ENCODE measurements around the gene TSPAN18.

TSPAN18 gene

DNA sequence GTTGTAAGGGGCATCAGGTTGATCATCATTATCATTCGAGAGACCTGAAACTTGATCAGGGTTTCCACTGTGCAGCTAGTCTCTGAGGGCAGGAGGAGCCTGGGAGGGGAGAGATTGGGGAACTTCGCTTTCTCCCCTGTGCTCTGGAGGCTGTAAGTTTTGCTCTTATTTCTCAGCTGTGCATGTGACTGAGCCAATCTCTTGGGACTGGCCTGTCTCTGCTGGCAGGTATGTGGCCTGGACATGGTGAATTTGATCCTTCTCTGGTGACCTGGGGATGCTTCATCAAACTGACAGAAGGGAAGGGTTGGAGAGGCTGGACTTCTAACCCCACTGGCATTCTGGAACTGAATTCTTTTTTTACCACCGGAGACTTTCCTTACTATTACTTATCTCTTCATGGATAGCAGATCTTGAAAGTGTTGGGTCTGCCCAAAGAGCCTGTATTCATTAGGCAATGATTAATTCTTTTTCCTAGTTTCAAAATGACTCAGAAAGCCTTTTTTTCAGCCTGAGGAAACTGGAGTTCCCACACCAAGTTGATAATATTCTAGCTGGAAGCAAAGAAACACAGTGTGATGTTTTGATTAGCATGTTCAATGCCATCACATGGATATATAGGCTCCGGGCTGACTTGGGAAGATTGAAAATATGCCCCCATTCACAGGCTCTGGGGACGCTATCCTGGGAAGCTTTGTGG, 36.5 kb downstream of the TSPAN18 start:
- no peak for DNase-seq

DNA sequence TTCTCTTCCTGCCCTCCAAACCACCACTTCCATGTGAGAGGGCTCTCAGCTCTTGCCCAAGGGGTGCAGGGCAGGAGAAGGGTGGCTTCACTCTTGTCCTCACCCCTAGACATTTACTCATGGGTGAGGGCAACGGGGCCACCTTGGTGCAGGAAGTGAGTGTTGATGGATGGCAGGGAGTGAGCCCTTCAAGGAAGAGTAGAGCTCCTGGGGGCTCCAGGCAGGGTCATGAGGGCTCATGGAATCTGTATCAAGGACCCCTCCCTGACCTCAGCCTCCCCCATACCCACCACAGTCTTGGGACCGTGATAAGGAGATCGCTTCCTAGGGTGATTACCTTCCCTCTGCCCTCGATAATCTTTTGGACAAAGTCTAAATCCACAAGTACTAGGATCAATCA, 37.8 kb downstream of the TSPAN18 start:
- no peak for DNase-seq

DNA sequence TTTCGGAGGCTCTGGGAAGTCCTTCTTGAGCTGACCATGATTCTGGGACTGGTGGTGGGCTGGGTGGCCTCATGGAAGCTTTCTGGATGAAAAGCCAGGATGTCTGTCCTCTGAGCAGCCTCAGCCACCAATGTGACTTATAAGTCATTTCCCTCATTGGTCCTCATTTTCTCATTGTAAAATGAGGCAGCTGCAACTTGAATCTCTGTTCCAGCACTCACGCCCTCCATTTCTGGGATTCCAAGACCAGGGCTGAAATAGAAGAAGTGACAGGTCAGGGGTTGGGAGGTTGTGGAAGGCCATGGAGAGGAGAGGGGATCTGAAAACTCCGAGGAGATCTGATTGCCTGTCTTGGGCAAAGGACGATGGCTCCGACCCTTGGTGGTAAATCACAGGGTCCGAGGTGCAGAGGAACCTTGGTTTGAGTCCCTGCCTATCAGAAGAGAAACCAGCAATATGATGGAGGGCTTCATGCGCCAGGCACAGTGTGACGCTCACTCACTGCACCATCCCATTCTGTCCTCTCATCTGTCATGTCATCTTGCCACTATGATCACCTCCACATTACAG, 38.3 kb downstream of the TSPAN18 start:
- no peak for DNase-seq

DNA sequence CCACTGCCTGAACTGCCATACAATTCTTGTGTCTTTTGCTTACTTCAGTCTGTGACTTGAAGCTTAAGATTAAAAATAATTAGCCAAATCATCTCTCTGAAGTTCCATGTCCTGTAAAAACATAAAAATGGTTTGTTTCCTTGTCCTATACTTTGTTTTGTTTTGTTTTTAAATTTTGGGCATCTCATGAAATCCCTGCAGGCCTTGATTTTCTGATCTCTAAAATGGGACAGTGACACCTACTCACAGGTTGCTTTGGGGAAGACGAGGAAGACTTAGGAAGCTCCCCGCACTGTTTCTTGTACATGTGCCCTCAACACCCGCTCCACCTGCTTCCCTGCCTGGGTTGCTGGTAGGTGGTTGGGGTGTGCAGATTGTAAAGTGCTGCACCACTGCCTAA, 38.9 kb downstream of the TSPAN18 start:
- no peak for DNase-seq

DNA sequence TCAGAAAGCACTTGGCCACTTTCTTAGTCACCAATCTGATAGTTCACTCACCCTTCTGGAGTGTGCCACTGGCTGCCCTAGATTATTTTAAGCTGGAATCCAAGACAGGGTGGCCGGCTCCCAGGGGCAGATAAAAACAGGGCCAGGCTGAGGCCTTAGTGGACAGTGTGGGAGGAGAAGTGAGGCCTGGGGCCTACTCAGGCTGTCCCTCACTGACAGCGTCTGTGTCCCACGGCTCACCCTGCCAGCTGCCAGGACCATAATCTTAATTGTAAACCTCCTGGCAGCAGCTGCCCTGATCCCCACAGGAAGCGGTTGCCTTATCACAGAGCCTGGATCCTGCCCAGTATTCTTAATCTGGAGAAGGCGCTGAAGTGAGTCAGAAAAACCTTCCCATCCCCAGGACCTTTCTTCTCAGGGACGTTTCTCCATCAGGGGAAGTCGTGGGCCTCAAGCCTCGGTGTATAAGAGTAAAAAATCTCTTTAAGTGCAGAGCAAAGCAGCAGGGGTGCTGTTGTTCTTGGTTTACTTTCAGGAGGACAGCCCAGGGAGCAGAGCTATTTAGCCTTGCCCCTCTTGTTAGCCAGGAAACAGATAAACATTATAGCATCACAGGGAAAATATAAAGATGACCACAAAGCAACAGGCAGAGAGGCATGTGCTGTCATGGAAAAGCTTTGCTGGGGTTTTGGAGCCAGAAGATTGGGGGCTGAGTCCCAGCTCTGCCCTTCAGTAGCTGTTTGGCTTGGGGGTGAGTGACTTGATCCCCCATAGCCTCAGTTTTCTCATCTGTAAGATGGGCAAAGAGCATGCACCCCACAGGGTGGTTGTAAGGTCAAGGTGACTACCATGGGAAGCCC, 39.6 kb downstream of the TSPAN18 start:
- DNase-seq = no peak

DNA sequence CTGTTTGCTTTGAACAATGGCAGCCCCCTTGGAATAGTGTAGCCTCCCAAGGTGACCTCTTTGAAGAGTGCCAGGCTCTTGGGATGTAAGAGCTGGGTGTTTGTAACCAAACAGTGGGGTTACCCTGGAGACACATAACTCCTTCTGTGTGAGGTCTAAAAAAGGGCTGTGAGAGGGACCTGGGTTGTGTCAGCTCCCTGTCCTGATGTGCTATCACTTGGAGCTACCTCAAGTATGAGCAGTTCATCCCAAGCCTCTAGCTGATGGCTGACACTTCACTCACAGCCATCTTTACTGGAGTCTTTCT, 40.2 kb downstream of the TSPAN18 start:
- no peak for DNase-seq

DNA sequence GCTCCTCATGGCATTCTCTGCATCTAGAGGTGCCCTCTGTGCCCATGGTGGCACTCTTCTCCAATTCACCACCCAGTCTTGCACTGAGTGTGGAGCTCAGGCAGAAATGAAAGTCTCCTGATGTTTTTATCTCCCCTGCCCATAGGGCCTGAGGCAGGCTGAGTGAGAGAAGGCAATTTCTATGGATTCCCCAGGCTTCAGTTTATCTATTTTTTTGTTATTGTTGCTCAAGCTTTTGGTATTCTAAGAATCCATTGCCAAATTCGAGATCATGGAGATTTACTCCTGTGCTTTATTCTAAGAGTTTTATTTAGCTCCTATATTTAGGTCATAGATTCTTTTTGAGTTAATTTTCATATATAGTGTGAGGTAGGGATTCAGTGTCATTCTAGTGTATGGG, 40.7 kb downstream of the TSPAN18 start:
- no peak for DNase-seq

DNA sequence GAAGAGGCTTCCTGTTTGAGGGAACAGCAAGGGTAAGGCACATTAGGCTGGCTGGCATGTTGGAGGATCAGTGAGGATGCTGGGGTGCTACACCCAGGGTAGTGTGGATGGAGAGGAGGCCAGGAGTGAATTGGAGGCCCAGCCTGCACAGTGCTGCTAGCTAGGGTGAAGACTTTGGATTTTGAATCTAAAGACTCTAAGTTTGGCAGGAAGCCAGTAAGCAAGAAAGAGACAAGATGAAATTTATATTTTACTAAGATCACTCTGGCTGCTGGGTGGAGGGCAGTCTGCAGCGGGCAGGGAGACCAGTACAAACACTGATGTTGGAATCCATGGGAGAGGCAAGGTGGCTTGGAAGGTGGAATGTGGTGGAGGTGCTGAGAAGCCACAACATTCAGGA, 43.6 kb downstream of the TSPAN18 start:
- no peak for DNase-seq

DNA sequence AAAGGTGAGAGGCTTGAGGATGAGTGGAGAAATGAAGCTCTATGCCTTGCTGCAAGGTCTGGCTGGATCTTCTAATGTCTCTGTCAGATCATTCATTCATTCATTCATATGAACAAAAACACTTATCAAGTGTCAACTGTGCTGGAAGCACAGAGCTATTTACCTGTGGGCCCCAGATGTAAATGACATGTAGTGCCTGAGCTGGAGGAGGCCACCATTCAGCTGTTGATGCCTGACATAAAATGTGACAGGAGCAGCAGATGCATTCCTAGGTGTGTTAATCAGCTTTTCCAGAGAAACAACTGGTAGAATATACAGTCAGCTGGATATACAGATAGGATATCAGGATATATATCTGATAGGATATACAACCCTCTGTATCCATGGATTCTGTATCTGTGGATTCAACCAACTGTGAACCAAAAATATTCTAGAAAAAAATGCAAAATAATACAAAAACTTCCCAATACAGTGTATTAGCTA, 44.5 kb downstream of the TSPAN18 start:
- DNase-seq = no peak

DNA sequence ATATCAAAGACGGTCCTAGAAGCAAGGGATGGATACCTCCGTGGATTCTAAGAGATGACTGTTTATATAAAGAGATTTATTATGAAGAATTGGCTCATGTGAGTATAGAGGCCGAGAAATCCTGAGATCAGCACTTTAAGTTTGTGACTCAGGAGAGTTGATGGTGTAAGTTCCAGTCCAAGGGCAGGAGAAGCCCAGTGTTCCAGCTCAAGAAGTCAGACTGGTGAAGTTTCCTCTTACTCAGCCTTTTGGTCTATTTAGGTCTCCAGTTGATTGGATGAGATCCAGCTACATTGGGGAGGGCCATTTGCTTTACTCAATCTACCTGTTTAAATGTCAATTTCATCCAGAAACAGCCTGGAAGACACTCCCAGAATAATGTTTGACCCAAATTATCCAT, 45.1 kb downstream of the TSPAN18 start:
- DNase-seq = no peak

DNA sequence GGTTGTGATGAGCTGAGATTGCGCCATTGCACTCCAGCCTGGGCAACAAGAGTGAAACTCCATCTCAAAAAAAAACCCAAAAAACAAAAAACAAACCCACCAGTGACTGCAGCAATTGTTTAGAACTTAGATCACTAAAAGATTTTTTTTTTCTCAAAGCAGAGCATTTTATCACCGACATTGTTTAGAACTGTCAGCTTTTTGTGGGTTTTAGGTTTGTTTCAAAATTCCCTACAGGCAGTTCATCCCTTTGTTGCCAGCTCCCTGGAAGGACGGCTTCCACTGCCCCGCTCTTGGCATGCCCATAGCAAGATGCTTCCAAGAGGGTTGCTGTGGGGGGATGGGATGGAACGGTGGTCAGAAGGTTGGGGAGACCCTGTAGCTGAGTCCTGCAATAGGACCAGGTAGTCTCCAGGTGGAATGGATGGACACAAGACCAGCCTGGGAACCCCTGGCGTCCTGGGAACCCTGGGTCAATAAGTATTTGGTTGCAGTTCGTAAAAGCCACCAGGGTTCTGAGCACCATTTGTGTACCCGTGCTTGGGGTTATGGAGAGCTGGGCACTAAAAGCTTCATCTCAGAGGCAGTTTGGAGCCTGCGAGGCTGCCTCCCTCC, 46.7 kb downstream of the TSPAN18 start:
- DNase-seq = no peak

DNA sequence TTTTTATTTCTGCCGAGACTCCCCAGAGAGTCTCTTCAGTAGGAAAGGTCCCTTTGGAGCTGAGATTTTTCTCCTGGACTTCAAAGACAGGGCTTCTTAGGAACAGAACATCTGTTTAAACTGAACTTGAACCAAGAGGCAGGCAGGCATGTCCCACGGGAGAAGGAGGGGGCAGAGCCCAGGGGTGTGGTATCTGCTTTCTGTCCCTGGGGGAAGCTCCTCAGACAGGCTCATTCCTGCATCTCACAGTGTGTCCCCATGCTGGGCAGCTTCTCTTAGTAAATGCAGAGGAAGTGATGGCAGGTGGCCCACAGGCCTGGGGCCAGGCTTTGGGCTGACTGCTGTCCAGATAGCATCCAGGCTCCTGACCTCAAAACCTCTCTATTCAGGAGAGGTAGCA, 47.3 kb downstream of the TSPAN18 start:
- no peak for DNase-seq

DNA sequence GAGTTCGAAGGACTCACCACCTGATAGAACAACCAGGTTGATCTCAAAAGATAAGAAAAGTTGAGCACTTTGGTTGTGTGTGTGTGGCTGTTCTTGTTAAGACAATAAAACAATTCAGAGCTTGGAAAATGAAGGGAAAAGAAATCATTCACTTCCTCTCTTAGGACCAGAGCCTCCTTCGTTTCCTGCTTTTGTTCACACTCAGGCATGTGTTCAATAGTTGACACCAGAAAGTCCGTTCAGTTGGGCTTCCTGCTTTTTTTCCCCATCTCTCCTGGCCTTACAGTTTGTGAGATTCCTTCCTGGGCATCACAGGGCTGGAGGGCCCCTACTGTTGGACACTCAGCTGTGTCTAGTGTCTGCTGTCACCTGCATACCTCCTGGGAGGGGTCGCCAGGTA, 48.0 kb downstream of the TSPAN18 start:
- DNase-seq = no peak

DNA sequence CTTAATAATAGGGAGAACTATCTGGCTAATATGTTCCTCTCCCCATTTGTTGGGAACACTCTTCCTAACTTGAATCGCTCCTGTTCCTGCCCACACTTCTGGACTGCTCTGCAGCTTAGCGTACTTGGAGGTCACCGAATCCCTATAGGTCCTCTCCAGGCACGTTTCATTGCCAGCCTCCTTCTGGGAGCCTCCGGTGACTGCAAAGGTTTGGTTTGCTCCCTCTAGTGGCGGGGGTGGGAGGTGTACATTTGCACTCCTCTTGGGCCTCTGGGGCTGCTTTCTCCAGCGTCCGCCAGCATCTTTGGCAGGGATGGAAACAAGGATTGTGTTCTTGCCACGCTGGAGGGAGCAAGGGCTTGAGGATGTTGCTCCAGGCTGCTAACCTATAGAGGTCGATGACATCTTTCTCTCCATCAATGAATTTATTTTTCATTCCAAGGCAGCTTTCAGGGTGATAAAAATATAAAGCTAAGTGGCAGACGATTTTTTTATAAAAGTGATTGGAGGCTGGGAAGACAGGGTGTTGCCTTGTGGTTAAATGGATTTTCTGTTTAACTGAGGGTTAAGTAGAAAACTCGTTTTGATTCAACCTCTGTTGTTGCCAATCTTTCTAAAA, 48.7 kb downstream of the TSPAN18 start:
- peak; percentile 43 to 65 for DNase-seq

DNA sequence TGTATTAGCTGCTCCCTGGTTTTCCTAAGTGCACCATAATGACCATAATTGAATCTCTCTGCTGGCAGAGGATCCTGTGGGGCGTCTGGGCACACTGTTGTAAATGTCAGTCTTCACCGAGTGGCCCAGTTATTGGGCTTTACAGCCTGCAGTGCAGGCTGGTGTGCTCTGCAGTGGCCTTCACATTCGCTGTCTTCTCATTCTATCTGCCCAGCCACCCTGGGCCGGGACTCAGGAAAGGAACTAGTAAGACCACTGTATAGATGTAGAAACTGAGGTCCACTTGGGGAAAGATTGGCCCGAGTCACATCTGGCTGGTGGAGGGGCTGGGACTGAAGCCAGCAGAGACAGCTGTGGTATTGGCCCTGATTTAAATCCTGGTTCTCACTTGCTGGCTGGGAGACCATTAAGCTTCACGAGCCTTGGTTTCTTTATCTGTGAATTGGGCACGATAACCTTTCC, 49.3 kb downstream of the TSPAN18 start:
- no peak for DNase-seq

DNA sequence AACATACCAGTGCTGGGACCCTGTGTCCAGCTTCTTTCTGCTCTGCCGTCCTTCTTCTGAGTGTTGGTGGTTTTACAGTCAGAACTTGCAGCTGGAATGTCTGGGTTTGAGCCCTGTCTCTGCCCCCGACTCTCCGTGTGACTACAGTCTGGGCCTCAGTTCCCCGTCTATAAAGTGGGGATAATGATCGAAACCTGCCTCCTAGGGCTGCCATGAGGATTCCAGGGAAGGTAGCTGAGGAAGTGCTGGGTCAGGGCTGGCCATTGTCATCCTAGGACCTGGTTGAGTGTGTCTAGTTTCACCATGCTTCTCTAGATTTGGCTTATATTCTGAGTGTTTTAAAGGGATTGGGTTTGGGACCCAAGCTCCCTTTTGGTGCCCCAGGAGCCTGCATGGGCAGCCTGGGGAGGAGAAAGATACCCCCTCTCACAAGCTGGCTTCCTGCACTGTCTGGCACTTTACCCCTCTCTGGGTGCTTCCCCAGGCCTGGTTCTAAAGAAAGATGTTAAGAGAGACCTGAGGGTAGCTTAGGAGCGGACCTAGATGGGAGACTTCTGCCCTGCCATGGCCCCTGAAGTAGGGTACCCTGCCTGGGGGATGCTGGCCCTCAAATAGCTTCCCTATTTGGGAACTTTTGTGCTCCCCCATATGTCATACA, 49.9 kb downstream of the TSPAN18 start:
- no peak for DNase-seq

DNA sequence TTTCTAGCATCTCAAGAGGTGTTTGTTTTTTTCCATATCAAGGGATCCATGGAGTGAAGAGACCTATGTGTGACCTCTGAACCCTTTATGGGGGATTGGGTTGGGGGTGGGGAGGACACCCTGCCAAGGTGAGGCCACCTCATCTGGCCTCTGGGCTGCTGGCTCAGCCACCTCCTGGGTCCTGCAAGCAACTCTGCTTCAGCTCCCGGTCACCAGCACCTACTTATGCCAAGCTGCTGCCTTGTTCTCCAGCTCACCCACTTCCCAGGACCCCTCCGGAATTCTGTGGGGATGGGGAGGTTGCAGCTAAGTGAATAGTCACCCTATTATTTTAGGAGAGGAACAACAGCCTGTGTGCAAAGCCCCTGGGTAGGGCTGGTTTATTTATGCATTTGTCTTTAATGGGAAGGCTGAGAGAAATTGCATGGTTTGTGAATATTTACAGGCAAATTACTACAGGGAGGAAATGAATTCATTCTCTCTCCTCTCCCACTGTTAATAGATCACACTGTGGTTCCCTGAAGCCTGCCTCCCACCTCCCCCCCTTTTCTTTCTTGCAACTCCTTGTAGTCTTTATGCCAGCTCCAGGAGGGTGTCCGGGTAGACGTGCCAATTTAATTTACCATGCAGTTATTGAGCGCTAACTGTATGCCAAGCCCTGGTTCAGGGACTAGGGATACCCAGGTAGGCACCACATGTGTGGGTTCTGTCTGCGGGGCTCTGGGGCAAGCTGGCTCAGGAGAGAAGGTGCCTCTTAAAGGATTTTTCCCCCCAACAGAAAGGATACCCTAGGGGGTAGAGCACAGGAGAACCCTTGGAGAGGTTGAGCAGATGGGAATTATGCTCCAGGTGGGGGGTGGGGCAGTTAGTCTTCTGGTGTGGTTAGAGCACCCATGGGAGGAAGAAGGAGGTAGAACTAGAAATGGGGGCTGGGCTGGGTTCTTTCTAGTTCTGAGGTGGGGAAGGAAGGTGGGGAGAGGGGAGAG, 50.7 kb downstream of the TSPAN18 start:
- no peak for DNase-seq

DNA sequence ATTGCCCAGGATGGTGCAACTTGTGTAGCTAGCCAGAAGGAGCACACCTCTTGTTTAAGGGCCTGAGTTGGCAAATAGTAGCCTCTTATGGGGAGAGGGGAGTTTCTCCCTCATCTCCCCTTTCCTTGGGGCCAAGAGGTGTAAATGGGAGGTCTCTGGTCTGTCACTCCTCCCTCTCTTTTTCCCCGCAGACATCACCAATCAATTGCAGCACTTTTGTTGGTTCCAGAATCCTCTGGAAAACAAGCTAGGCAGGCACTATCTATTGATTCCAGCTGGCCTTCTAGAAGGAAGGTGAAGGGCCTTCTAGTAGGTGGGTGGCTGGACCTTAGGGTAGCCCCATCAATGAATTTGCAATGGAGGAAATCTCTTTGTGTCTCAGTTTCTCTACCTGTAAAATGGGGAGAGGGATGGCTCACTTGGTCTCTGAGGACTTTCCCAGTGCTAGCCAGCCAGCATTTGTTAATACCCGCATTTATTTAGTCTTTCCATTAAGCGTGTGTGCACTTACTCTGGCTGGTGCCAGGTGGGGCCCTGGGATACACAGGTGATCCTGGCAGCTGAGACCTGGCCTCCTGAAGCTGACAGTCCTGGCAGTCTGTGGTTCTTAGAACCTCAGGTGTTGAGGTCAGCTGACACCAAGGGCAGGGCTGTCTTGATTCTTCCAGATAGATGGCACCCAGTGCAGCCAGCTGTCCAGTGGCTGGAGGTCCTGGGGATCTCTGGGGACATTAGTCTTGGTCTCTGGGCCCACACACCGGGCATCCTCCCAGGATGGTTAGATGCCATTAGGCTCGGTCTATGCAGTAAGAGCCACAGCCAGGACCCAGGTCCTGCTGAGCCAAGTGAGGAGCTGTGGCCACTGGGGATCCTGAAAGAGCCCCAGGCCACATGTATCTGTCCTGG, 51.7 kb downstream of the TSPAN18 start:
- DNase-seq = no peak

DNA sequence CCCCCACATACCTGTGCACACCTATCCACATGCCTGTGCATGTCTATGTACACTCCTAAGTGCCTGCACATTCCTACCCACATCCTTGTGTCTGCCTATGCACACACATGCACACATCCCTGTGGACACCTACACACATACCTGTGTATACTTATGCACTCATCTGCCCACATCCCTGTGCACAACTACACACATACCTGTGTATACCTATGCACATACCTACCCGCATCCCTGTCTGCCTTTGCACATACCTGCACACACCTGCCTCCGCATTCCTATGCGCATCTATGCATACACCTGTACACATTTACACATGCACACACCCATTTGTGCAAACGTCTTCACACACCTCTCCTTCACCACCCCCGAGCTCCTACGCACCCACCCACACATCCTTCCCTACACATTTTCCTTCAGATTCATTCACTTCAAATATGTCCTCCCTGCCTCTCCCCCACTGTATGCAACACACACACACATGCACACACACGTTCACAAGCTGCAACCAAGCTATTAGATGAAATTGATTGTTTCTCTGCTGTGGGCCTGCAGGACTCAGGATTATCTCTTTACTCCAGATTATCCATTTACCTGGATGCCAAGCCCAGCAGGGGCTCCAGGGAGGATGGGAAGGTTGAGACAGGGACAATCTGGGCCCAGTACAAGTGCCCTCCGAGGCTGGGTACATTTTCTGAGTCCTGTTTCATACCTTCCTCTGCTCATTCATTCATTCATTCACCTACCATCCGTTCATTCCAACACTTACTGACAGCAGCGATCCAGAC, 53.2 kb downstream of the TSPAN18 start:
- no peak for DNase-seq

Data from CD4-positive, alpha-beta T cell treated with Interleukin-1 beta for 1 hour (primary cell).